Measurements from ENCODE around the gene ZNF211. TPM values are rescaled to one million over a fixed set of nuclear protein-coding genes. Genes with fewer than 3 reads are reported as not detected.

Gene ZNF211
- total RNA-seq, 4 donors from 2014 or later, result 8.2 to 11.0 (median 10.0) TPM

DNA sequence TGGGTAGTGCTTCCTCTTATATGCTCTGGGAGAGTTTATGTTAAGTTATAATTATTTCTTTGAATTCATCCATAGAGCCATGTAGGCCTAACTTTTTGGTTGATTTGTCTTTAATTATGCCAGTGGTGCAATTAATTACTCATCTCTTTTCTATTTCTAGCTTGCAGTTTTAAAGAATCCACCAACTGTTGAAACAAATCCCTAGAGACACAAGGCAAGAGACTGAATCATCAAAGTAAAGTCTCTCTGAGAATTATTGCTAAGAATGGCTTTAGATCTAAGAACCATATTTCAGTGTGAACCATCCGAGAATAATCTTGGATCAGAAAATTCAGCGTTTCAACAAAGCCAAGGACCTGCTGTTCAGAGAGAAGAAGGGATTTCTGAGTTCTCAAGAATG lies 42.9 kb downstream of the ZNF211 start:
- TF ChIP-seq, protein P1, sequence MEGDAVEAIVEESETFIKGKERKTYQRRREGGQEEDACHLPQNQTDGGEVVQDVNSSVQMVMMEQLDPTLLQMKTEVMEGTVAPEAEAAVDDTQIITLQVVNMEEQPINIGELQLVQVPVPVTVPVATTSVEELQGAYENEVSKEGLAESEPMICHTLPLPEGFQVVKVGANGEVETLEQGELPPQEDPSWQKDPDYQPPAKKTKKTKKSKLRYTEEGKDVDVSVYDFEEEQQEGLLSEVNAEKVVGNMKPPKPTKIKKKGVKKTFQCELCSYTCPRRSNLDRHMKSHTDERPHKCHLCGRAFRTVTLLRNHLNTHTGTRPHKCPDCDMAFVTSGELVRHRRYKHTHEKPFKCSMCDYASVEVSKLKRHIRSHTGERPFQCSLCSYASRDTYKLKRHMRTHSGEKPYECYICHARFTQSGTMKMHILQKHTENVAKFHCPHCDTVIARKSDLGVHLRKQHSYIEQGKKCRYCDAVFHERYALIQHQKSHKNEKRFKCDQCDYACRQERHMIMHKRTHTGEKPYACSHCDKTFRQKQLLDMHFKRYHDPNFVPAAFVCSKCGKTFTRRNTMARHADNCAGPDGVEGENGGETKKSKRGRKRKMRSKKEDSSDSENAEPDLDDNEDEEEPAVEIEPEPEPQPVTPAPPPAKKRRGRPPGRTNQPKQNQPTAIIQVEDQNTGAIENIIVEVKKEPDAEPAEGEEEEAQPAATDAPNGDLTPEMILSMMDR (IDR thresholded peaks at IDR 0.05; ENCODE audit: low read depth), result no peak

DNA sequence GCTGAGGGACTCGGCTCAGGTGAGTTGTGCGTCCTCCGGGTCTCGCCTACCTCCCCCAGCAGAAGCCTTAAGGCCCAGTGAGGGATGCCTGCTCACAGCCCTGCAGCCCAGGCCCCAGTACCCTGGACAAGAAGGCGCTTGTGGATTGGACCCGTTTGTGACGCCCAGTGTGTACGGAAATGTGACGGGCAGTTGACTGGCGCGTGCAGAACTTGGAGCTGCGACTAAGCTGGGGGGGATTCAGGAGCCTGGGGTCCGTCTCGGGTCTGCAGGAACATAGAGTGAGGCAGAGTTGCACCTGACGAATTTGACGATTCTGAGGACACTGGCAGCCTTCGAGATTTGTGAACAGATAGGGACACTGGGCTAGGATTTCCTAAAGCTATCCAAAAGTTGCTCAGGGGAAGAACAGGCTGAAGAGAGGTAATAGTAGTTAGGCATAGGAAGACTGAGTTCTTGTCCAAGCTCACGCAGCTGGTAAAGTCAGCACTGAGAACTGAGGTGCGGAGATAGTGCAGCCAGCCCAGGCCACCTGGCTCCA lies 49.3 kb downstream of the ZNF211 start:
- TF ChIP-seq, protein P1 (IDR thresholded peaks at IDR 0.05; ENCODE audit: low read depth), result no peak

DNA sequence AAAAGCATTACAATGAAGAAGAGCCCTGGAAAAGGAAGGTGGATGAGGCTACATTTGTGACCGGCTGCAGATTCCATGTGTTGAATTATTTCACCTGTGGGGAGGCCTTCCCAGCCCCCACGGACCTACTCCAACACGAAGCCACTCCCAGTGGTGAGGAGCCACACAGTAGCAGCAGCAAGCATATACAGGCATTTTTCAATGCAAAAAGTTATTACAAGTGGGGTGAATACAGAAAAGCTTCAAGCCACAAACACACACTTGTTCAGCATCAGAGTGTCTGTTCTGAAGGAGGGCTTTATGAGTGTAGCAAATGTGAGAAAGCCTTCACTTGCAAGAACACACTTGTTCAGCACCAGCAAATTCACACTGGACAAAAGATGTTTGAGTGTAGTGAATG lies 53.8 kb downstream of the ZNF211 start:
- TF ChIP-seq, protein P1 (IDR thresholded peaks at IDR 0.05; ENCODE audit: low read depth), result no peak

DNA sequence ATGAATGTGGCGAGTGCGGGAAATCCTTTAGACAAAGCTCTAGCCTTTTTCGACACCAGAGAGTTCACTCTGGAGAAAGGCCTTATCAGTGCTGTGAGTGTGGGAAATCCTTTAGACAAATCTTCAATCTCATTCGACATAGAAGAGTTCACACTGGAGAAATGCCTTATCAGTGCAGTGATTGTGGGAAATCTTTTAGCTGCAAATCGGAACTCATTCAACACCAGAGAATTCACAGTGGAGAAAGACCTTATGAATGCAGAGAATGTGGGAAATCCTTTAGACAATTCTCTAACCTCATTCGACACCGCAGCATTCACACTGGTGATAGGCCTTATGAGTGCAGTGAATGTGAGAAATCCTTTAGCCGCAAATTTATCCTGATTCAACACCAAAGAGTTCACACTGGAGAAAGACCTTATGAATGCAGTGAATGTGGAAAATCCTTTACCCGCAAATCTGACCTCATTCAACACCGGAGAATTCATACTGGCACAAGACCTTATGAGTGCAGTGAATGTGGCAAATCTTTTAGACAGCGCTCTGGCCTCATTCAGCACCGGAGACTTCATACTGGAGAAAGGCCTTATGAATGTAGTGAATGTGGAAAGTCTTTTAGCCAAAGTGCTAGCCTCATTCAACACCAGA lies 54.5 kb downstream of the ZNF211 start:
- TF ChIP-seq, protein P1 (IDR thresholded peaks at IDR 0.05; ENCODE audit: low read depth), result no peak

DNA sequence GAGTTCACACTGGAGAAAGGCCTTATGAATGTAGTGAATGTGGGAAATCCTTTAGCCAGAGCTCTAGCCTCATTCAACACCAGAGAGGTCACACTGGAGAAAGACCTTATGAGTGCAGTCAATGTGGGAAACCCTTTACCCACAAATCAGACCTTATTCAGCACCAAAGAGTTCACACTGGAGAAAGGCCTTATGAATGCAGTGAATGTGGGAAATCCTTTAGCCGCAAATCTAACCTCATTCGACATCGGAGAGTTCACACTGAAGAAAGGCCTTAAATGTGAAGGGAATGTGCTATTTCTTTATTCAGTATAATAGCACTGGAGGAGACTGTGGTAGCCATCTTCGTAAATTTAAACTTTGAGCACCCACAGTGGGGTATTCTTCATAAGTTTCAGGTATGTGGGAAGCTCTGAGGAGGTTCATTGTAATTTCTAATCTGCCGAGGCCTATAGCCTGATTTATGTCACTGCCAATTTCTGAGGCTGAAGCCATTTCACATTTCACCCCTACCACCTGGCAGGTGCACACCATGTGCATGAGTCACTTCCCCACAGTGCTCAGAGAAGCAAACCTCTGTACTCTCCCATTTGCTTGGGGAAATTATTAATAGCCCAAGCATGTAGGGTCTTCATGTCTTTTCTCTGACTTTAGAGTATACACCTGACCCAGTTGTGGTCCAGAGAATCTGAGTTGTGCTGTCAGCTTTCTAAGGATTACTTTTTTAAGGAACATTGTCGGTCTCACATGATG lies 55.2 kb downstream of the ZNF211 start:
- TF ChIP-seq, protein P1 (IDR thresholded peaks at IDR 0.05; ENCODE audit: low read depth), result no peak

DNA sequence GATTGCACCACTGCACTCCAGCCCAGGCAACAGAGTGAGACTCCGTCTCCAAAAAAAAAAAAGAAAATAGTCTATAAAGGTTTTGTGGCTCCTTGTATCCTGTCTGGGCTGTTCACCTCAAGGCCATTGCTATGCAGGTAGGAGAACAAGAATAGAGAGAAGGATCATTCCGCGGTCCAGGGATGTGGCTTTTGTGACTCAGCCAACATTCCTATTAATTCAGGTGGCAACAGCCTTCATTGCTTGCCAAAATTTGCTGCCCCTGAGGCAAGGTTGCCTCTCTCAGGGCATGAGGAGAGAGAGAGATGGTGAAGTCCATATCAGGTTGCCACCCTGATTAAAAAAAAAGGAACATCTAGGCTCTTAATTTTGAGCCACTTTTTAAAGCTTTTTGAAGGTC lies 56.8 kb downstream of the ZNF211 start:
- TF ChIP-seq, protein P1 (IDR thresholded peaks at IDR 0.05; ENCODE audit: low read depth), result no peak

Other genes starting within 250 kb of the ZNF211 start
- 10 to 100 TPM; 16.6 to 37.4 (median 17.3) TPM for gene ZNF548, start 243.3 kb upstream of the ZNF211 start, total RNA-seq
- 10 to 100 TPM in 3 of 4 donors, 1 to 10 TPM in 1; 8.0 to 14.1 (median 12.4) TPM for gene ZNF17, start 222.0 kb upstream of the ZNF211 start, total RNA-seq
- gene ZNF749, start 197.8 kb upstream of the ZNF211 start, total RNA-seq, result 1 to 10 TPM; 2.9 to 5.1 (median 3.8) TPM
- 1 to 10 TPM in 1 of 4 donors, under 1 TPM in 3; 0.22 to 1.1 (median 0.72) TPM for gene VN1R1, start 176.0 kb upstream of the ZNF211 start, total RNA-seq
- gene ZNF772, start 155.6 kb upstream of the ZNF211 start, total RNA-seq, result 10 to 100 TPM in 3 of 4 donors, 1 to 10 TPM in 1; 6.2 to 18.6 (median 11.5) TPM
- gene ZNF419, start 145.4 kb upstream of the ZNF211 start, total RNA-seq, result 10 to 100 TPM in 1 of 4 donors, 1 to 10 TPM in 3; 7.7 to 13.4 (median 9.5) TPM
- 10 to 100 TPM in 3 of 4 donors, 1 to 10 TPM in 1; 6.5 to 16.5 (median 14.3) TPM for gene ZNF773, start 133.2 kb upstream of the ZNF211 start, total RNA-seq
- 1 to 10 TPM; 4.1 to 4.8 (median 4.5) TPM for gene ZNF549, start 105.8 kb upstream of the ZNF211 start, total RNA-seq
- gene ZNF550, start 73.3 kb upstream of the ZNF211 start, total RNA-seq, result 1 to 10 TPM; 6.6 to 8.1 (median 7.5) TPM
- 1 to 10 TPM; 2.9 to 4.7 (median 3.4) TPM for gene ZNF416, start 54.3 kb upstream of the ZNF211 start, total RNA-seq
- 1 to 10 TPM in 3 of 4 donors, under 1 TPM in 1; 0.65 to 8.7 (median 3.9) TPM for gene ZIK1, start 49.0 kb upstream of the ZNF211 start, total RNA-seq
- 1 to 10 TPM; 1.1 to 3.8 (median 2.6) TPM for gene ZNF530, start 33.3 kb upstream of the ZNF211 start, total RNA-seq
- gene ZNF134, start 18.9 kb upstream of the ZNF211 start, total RNA-seq, result 10 to 100 TPM; 10.6 to 20.3 (median 13.1) TPM
- not detected for gene ZSCAN4, start 35.8 kb downstream of the ZNF211 start, total RNA-seq
- 1 to 10 TPM; 3.6 to 6.8 (median 6.3) TPM for gene ZNF551, start 48.8 kb downstream of the ZNF211 start, total RNA-seq
- gene ZNF154, start 76.0 kb downstream of the ZNF211 start, total RNA-seq, result 1 to 10 TPM; 1.9 to 3.0 (median 2.7) TPM
- 1 to 10 TPM; 3.9 to 8.1 (median 6.4) TPM for gene ZNF671, start 94.5 kb downstream of the ZNF211 start, total RNA-seq
- gene ZNF776, start 113.6 kb downstream of the ZNF211 start, total RNA-seq, result 10 to 100 TPM in 2 of 4 donors, 1 to 10 TPM in 2; 8.8 to 10.9 (median 10.1) TPM
- gene ZNF586, start 136.5 kb downstream of the ZNF211 start, total RNA-seq, result 10 to 100 TPM; 17.8 to 22.5 (median 20.9) TPM
- 10 to 100 TPM in 1 of 4 donors, 1 to 10 TPM in 3; 3.9 to 10.4 (median 5.4) TPM for gene ZNF552, start 181.7 kb downstream of the ZNF211 start, total RNA-seq
- 10 to 100 TPM; 10.0 to 17.5 (median 12.3) TPM for gene ZNF587B, start 197.1 kb downstream of the ZNF211 start, total RNA-seq
- gene ZNF587, start 216.7 kb downstream of the ZNF211 start, total RNA-seq, result 10 to 100 TPM; 14.5 to 30.5 (median 19.9) TPM